ENCODE data around the gene SYMPK.

SYMPK gene

DNA sequence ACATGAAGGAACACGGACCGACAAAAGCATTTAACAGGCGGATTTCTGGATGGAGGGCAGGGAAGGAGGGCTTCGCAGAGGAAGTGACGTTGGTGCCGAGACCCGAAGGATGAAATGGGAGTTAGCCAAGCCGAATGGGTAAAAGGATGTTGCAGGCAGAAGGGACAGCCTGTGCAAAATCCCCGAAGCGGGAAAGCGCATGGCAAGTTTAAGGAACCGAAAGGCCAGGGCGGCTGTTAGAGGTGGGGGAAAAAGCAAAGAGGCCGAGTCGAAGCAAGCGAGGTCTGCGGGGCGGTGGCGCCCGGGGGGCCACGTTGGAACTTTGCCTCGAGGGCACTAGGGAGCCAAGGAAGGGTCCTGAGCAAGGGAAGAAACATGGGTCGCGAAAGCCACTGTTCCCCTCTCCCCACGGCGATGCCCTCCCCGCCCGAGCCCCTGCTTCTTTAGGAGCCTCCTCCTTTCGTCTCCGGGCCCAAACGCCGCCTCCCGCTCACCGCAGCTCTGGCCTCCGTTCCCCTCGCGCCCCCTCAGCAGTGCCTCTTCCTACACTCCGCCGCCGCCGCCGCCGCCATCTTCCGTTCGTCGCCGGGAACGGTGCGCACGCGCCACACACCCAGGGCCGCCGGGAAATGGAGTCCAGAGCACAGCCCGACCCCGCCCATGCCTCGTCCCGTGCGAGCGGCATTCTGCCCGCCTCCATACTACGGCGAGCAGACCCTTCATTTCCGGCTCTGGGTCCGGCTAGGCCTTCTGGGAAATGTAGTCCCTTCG lies at the start of gene SYMPK:
TSS of gene SYMPK (minus strand) at position 584 of the 771 bp plus-strand sequence. CDS start 8,652 bp downstream, outside the sequence.
- peak; percentile 97 for DNase-seq (ENCODE audit: low read depth)
- peak within 1 kb of the TSS; percentile 99 for H3K4me3 ChIP-seq (ENCODE audit: low read length)
- TF ChIP-seq, protein P1, sequence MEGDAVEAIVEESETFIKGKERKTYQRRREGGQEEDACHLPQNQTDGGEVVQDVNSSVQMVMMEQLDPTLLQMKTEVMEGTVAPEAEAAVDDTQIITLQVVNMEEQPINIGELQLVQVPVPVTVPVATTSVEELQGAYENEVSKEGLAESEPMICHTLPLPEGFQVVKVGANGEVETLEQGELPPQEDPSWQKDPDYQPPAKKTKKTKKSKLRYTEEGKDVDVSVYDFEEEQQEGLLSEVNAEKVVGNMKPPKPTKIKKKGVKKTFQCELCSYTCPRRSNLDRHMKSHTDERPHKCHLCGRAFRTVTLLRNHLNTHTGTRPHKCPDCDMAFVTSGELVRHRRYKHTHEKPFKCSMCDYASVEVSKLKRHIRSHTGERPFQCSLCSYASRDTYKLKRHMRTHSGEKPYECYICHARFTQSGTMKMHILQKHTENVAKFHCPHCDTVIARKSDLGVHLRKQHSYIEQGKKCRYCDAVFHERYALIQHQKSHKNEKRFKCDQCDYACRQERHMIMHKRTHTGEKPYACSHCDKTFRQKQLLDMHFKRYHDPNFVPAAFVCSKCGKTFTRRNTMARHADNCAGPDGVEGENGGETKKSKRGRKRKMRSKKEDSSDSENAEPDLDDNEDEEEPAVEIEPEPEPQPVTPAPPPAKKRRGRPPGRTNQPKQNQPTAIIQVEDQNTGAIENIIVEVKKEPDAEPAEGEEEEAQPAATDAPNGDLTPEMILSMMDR (conservative IDR thresholded peaks at IDR 0.05; ENCODE audit: low read length) = no peak

GRCh38 chr19:45911291-45911690 lies 48.3 kb upstream of the SYMPK start:
- DNase-seq (ENCODE audit: low read depth) = no peak
- TF ChIP-seq, protein P1 (conservative IDR thresholded peaks at IDR 0.05; ENCODE audit: low read length) = no peak
- no peak overlapping the region for H3K4me3 ChIP-seq (ENCODE audit: low read length)

DNA sequence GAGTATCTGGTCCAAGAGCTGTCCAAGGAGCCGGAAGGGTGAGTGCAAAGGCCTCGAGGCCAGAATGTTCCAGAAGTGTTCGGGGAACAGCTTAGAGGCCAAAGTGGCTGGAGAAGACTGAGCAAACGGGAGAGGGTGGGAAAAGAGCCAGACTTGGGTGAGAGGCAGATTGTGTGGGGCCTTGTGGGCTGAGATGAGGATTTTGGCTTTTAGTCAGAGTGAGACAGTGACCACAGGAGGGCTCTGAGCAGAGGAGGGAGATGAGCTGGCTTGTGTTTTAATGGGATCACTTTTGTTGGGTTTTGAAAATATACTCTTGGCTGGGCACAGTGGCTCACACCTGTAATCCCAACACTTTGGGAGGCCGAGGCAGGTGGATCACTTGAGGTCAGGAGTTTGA lies 46.0 kb upstream of the SYMPK start:
- TF ChIP-seq, protein P1 (conservative IDR thresholded peaks at IDR 0.05; ENCODE audit: low read length) = no peak
- DNase-seq (ENCODE audit: low read depth) = no peak
- H3K4me3 ChIP-seq (ENCODE audit: low read length) = no peak overlapping the region

GRCh38 chr19:45906221-45906620 lies 43.3 kb upstream of the SYMPK start:
- TF ChIP-seq, protein P1 (conservative IDR thresholded peaks at IDR 0.05; ENCODE audit: low read length) = no peak
- no peak for DNase-seq (ENCODE audit: low read depth)
- H3K4me3 ChIP-seq (ENCODE audit: low read length) = no peak overlapping the region

GRCh38 chr19:45905011-45905410 lies 42.1 kb upstream of the SYMPK start:
- H3K4me3 ChIP-seq (ENCODE audit: low read length) = no peak overlapping the region
- no peak for DNase-seq (ENCODE audit: low read depth)
- TF ChIP-seq, protein P1 (conservative IDR thresholded peaks at IDR 0.05; ENCODE audit: low read length) = no peak

DNA sequence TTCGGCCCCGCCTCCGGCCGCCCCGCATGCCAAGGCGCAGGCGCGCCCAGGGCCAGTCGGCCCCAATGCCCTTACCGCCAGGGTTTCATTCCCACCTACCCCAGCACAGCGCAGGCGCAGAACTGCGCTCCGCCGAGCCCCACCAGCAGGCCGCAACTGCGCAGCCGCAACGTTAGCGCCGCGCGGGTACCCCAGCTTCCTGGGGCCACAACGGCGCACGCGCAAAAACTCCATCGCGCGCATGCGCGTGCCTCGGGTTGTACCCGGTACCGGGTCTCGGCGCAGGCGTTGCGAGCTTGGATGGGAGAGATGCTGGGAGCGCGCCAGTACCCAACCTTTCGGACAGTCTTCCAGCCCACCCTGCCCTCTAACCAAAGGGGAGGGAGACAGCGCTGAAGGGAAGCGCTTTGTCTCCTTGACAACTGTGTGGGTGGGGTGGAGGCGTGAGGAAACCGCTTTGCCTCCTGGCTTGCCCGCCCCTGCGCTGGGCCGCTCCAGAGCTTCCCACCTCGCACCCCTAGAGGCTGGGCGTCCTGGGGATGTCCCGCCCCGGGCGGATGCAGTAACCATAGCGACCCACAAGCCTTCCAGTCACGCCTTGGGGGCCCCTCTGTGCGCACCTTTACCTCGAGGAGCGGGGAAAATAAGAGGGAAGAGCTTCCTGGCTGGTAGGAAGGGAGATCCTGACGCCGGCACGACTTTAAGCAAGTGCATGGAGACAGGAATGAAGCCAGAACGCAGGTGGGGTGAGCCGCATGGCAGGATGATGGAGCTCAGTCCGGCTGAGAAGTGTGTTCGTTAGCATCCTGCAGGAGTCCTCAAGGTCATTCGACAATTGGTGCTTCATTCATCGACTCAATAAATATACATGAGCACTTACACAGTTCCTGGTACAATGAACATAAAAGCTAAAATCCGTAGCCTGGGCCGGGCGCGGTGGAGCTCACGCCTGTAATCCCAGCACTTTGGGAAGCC lies 40.0 kb upstream of the SYMPK start:
- H3K4me3 ChIP-seq (ENCODE audit: low read length) = peak overlapping the region; percentile 87
- peak; percentile 92 for DNase-seq (ENCODE audit: low read depth)
- TF ChIP-seq, protein P1 (conservative IDR thresholded peaks at IDR 0.05; ENCODE audit: low read length) = 0 out of 2 replicates have a peak, but pooled peaks have one; percentile 4

Measured in AG10803 (cell line).